HG02973 (cell line): ENCODE data around the gene RAC3.

Experiments used
- ATAC-seq: cut with Tn5 transposase; IDR thresholded peaks from one replicate; pipeline ENCODE4 v1.9.1; 2021; ENCODE audit warnings: moderate library complexity; ENCODE audit not compliant: unreplicated experiment

Gene RAC3

DNA sequence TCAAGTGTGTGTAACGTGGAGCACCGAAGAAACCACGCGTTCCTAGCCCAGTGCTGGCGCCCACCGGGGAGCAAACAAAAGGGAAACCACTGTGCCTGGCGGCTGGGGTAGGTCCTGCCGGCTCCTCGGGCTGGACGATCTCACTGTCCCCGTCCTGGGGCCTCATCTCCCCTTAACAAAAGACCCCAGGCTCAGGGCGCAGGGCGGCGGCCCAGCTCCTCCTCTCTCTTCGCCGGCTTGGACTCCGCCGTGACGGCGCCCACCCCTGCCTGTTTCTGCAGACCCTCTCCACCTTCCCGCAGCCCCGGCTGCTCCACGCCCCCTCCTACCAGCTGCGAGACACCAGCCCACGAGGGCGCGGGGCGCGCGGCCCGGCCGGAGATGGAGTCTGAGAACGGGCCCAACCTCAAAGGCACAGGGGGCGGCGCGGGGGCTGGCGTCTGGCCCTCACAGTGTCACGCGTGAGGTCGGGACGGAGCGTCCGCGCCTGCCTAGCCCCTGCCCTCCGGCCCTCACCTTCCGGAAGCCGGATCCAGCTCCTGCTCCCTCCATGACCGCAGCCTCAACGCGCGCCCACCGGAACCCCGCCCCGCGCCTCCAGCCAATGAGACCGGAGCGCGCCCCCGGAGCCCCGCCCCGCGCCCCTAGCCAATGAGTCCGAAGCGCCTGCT lies 9.0 kb upstream of the RAC3 start, which contains the start of gene CENPX:
Gene CENPX (minus strand): TSS at position 569 of the 671 bp plus-strand sequence. CDS start 17 bp downstream, at position 552.
- ATAC-seq, result no peak

DNA sequence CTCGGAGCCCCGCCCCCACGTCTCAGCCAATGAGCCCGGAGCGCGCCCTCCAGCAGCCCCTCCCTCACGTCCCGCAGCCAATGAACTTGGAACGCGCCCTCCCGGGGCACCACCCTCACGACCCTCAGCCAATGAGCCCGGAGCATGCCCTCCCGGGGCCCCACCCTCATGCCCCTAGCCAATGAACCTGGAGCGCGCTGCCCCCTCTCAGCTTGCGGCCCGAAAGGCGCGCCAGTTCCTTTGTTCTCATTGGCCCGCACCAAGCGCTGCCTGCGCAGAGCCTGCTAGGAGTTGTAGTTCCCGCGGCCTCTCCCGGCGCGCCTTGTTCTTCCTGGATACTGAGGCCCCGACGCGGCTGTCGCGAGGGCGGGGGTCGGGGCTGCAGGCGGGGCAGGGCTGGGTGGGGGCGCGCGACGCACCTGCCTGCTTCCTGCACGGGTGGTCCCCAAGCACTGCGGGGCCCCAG lies 8.5 kb upstream of the RAC3 start, which contains the start of gene LRRC45:
Gene LRRC45 (plus strand): TSS at position 325 of the 466 bp plus-strand sequence. CDS start 339 bp downstream, outside the sequence.
- ATAC-seq, result peak; percentile 80

DNA sequence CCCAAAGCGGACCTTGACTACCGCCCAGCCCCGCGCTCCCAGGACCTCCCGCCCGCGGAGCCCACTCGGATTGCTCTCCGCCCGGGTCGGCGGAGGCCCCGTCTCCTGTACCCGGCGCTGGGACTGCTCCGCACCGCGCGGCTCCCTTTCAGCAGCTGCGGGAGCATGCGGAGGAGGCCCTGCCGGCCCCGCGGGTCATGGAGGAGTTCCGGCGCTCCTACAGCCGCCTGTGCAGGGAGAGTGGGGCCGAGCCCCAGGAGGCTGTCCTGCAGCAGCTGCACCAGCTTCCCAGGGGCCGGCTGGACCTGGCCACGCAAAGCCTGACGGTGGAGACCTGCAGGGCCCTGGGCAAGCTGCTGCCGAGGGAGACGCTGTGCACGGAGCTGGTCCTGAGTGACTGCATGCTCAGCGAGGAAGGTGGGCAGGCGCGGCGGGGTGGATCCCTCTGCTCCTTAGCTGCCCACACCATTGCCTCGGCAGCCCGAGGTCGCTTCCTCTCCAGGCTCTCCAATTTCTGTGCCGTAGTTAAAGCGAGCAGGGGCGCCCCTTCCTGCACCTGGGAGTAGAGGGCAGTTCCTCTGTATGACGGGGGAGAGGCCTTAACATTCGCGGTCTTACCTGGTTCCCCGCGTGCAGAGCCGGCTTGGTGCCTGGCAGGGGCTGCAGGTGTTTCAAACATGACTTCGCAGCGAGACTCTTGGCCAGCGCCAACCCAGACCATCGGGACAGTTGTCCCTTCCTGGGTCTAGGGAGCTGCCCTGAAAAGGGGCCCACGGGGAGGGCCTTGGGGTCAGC lies 7.8 kb upstream of the RAC3 start:
- ATAC-seq, result peak; percentile 8

DNA sequence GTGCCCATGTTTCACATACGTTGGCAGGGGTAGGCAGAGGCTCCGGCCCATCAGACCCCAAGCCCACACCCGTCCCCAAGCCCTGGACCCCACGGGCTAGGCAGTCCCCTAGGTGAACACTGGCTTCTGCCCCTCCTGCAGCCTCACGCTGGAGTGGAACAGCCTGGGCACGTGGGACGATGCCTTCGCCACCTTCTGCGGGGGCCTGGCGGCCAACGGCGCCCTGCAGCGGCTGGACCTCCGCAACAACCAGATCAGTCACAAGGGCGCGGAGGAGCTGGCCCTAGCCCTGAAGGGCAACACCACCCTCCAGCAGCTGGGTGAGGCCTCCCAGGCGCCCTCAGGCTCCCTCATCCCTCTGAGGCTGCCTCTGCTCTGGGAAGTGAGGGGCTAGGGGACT lies 6.6 kb upstream of the RAC3 start:
- no peak for ATAC-seq

DNA sequence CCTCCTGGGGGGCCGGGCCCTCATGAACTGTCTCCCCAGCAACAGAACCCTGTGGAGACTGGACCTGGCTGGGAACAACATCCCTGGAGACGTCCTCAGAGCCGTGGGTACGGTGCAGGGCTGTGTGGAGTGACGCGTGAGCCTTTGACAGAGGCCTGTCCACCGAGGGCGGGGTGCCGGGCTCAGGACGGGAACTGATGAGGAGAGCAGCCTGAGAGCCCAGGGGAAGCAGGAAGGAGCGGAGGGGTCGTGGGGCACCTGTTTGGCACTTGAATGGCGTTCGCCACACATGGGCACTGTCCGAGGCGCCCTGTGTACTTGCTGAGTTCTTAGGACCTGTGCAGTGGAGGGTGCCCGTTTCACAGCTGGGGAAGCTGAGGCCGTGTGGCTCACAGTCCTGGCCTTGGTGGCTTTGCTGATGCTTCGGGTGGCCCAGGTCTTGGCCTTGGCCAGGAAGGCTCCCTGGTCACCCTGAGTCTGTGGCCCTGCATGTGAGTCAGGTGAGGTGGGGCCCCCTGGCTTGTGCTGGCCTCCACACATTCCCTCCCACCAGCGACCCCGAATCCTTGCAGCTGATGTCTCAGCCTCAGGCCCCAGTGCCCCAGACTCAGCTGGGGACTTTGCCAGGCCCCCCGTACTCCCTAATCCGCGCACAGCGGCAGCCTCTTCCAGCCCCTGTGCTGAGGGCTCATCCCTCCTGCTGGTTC lies 5.9 kb upstream of the RAC3 start:
- no peak for ATAC-seq

DNA sequence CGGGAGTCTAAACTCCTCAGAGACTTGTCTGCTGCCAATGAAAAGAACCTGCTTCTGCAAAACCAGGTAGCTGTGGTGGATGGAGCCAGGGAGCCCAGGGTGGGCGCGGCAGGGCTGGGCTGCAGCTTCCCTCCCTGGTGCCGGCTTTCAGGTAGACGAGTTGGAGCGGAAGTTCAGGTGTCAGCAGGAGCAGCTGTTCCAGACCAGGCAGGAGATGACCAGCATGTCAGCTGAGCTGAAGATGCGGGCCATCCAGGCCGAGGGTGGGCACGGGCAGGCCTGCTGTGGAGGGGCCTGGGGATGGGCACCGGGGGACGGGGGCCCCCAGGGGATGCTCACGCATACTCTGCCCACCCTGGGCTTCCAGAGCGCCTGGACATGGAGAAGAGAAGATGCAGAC lies 3.2 kb upstream of the RAC3 start:
- no peak for ATAC-seq

DNA sequence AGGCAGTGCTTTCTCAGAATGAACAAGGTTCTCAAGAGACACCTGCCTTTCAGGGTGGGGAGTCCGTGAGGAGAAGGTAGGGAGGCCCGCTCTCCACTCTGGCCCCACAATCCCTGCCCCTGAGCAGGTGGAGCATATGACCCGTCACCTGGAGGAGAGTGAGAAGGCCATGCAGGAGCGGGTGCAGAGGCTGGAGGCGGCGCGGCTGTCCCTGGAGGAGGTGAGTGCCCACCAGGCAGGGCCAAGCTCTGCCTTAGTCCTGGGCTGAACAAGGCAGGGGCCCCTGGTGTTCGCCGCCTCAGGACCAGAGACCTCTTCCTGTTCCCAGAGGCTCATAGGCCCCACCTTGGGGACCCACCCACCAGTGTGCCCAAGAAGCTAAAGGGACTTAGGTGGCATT lies 2.5 kb upstream of the RAC3 start:
- ATAC-seq, result no peak

DNA sequence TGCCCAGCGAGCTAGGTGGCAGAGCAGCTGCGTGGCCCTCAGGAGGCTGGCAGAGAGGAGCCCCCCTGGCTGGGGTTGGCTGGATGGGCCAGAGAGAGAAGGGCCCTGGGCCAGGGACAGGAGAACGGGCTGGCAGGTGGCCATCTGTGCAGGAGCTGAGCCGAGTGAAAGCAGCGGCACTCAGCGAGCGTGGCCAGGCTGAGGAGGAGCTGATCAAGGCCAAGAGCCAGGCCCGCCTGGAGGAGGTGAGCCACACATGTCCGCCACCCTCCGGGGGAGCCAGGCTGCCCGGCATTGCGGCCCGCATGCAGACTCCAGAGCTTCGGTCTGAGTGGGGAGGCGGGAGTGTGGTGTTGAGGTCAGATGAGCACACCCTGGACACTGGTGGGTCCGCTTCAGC lies 2.1 kb upstream of the RAC3 start:
- ATAC-seq, result no peak

DNA sequence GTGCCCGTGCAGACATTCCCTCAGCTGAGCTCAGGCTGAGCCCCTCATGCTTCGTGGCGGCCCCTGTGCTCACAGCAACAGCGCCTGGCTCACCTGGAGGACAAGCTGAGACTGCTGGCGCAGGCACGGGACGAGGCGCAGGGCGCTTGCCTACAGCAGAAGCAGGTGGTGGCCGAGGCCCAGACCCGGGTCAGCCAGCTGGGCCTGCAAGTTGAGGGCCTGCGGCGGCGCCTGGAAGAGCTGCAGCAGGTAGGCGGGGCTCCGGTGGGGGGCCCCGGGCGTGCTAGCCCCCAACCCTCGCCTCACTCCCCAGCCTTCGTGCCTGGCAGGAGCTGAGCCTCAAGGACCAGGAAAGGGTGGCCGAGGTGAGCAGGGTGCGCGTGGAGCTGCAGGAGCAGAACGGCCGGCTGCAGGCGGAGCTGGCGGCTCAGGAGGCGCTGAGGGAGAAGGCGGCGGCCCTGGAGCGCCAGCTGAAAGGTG lies 1.4 kb upstream of the RAC3 start:
- ATAC-seq, result no peak

DNA sequence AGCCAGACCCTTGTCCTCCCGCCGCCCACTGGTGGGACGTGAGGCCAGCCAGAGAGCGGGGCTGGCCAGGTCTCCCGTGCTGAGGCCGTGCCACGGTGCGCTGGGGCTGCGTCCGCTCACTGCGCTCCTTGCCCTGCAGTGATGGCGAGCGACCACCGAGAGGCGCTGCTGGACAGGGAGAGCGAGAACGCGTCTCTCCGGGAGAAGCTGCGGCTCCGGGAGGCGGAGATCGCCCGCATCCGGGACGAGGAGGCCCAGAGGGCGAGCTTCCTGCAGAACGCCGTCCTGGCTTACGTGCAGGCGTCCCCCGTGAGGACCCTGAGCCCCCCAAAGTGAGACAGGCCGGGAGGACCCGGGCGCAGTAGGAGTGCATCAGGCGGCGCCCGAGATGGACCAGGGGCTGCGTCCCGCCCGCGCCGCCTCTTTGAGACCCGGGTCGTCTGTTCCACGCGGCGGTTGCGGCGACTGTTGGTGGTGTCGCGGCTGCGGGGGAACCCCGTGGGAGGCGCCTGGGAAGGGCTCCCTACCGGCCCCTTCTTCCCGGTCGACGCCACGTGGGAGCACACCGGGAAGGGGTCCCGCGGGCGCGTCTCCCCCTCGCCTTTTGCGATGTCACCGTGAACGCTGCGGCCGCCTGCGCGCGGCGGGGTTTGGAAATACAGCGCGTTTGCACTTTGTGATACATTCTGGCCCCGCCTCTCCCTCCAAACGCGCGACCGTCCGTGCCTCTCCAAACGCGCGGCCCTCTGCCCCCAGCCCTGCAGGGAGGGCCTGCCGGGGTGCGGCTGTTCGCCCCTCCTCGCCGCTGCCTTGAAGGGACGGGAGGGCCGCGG lies 792 bp upstream of the RAC3 start:
- no peak for ATAC-seq

DNA sequence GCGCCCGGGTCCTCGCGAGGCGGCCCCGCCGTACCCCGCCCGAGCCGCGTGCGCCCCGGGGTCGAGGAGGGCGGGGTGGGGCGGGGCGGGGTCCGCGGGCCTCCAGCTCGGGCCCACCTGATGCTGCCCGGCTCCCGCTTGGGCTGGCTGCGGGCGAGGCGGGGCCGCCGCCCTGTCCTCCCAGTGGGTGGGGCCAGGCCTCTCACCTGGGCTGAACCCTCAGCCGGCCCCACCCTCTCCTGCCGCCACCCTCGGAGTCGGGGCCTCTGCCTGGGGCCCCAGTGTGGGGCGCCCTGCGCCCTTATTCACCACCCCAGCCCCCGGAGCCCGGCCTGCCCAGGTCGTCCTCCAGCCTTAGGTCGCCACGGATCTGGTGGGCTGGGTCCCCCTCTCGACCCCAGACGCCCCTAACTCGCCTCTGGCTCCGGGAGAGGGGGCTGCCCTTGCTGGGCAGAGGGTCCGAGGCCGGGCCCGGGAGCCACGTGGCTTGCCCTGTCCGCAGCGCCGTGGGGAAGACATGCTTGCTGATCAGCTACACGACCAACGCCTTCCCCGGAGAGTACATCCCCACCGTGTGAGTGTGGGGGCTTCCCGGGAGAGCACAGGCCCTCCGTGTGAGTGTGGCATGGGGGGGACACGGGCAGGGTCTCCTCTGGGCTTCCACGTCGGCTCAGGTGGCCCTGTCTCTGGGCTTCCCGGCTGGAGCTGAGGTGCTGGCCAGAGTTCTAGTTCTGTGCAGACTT lies 578 bp downstream of the RAC3 start:
- no peak for ATAC-seq

DNA sequence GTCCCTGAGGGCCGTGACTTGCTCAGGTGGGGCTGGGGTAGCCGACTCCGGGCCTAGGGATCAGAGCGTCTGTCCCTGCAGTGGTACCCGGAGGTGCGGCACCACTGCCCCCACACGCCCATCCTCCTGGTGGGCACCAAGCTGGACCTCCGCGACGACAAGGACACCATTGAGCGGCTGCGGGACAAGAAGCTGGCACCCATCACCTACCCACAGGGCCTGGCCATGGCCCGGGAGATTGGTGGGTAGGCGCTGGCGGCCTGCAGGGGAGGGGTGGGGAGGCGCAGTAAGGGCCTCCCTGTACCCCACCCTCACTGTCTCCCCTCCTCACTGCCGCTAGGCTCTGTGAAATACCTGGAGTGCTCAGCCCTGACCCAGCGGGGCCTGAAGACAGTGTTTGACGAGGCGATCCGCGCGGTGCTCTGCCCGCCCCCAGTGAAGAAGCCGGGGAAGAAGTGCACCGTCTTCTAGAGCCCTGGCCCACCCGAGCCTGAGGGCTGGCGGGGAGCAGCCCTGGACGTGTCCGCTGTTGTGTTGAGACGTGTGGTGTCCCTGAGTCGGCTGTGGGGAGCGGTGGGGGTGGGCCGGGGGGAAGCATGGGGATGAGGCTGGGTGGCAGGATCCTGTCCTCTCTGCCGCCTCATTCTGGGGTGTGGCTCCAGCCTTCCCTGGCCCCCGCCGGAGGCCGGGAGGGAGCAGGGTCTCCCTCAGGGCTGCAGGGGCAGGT lies 2.0 kb downstream of the RAC3 start:
- ATAC-seq, result no peak

DNA sequence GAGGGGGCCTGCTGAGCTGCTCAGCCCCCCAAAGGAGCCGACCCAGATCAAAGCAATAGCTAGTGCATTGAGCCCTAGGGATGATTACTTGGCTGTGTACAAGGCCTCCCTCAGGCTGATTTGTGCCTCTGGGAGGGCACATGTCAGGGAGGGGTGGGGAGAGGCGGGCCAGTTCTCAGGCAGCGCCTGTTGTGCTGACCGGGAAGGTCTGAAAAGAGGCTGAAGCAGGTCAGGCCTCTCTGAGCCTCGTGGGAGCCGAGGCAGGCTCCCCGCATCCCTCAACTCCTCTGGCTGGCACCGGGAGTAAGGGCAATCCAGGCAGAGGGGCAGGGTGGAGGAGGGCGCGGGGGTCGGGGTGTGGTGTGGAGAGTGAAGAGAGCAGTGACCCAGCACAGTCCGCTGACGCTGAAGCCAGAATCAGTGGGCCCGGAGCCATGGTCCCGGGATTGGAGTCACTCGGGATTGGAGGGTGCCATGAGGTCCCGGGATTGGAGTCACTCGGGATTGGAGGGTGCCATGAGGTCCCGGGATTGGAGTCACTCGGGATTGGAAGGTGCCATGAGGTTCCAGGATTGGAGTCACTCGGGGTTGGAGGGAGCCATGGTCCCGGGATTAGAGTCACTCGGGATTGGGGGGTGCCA lies 3.0 kb downstream of the RAC3 start:
- no peak for ATAC-seq

DNA sequence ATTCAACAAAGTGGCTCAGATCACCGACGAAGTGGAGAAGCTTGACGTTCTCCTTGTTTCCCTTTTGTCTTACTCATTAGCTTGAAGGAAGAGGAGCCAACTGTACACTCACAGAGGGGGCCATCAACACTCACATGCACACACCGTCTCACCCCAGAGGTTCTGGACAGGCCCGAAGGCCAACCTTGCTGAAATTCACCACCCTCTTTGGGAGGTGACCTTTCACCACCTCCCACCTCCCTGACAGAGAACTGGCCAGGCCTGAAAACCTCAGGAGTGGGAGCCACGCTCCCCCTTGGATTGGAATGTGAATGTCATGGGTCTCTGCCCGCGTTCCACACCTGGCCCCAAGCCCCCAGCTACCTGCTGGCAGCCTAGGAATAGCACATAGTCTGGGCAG lies 4.0 kb downstream of the RAC3 start:
- no peak for ATAC-seq

DNA sequence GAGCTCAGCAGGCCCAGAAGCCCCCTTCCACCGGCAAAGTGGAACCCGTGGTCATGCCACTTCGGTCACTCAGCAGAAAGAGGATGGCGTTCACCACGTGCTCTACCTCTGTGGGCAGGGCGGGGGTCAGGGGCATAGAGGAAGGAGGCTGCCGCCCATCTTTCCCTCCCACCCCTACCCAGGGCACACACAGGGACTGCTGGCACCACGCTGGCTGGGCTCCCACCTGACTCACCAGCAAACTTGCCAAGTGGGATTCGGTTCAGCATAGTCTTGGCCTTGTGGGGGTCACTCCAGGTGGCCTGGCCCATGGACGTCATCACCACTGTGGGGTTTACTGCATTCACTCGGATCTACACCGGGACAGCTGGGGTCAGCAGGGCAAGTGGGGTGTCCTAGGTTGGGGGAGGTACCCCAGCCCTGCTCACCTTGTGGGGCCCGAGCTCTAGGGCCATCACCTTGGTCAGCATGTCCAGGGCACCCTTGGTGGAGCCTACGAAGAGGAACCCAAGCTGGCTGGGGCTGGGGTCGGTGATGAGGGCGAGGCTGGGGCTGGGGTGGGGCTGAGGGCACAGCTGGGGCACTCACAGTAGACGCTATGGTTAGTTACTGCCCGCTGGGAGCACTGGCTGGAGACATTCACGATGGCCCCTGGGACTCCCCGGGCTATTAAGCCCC lies 4.6 kb downstream of the RAC3 start:
- no peak for ATAC-seq

DNA sequence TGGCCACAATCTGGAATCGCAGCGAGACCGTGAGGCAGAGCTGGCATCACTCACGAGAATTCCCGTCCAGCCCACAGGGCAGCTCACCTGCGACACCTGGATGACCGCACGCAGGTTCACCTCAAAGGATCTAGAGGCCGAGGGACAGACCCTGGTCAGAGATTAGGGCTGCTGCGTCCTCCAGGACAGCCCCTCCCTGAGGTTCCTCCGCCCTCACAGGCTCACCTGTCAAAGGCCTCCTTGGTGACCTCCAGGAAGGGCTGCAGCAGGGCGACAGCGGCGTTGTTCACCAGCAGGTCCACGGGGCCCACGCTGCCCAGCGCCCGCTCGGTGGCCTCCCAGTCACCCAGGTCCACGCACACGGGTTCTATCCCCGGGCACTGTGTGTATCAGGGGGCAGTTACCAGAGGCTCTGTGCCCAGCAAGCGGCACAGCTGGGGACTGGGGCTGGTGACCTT lies 5.2 kb downstream of the RAC3 start:
- ATAC-seq, result no peak

DNA sequence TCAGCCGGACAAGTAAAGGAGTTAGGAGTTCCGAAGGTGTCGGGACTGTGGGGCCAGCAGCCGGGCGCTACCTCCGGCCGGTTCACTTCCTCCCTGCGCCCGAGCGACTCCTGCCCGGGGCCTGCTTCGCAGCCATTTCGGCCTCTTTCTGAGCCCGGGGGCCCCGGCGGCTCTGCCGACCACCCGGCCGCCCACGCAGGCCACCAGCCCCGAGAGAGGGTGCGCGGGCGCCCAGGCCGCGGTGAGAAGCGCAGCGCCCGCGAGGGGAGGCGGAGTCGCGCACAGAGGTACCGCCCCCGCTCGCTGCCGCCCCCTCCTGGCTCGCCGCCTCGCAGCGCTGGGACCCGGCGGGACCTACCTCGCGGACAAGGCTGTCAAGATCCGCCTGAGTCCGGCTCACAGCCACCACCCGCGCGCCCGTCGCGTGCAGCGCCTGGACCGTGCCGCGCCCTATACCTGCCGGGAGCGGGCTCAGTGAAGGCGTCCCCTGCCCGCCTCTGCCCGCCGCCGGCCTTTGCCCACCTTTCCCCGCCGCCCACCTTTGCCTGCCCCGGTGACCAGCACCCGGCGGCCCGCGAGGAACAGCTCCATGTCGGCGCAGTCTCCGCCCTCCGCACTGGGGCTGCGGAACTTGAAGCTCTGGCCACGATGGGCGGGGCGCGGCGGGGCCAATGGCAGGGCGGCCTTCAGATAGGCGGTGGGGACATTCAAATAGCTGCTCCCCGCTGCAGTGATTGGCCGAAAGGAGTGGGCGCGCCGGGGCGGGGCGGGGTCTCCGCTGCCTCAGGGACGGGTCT lies 5.8 kb downstream of the RAC3 start, which contains the start of gene DCXR:
Gene DCXR (minus strand): TSS at position 606 of the 797 bp plus-strand sequence. CDS start 15 bp downstream, at position 591.
- ATAC-seq, result peak; percentile 87
